Astrocyte (in vitro differentiated cells and primary cell): ENCODE results near the gene FGL2. TPM values are rescaled to one million over a fixed set of nuclear protein-coding genes. Genes with fewer than 3 reads are reported as not detected.
"Not testable (repeated sequence)": the region's sequence is repeated elsewhere in the genome, so short reads cannot be mapped to it uniquely, and the experiment has no call there.

Experiments
- DNase-seq: peaks from one replicate; pipeline ENCODE4 v3.0.0-alpha.2; 2010; ENCODE audit warnings: low read depth
- FAIRE-seq: peaks from 2 replicates; lab custom pipeline; 2011; peaks lifted over from hg19 to GRCh38; lab: Jason Lieb, UNC
- H2AFZ ChIP-seq: 2 replicates; pipeline ENCODE4 v1.6.0; 2012; ENCODE audit warnings: low read depth, low read length, inconsistent platforms
- H3K27ac ChIP-seq: 2 replicates; pipeline ENCODE4 v1.5.1; 2011; ENCODE audit warnings: low read depth, low read length, inconsistent platforms
- H3K27me3 ChIP-seq: 2 replicates; pipeline ENCODE4 v1.6.0; 2011; ENCODE audit warnings: low read length, inconsistent platforms; ENCODE audit not compliant: insufficient read depth
- H3K36me3 ChIP-seq: 2 replicates; pipeline ENCODE4 v1.5.1; 2011; ENCODE audit warnings: low read length, inconsistent platforms; ENCODE audit not compliant: insufficient read depth
- H3K4me1 ChIP-seq: 2 replicates; pipeline ENCODE4 v1.5.1; 2011; ENCODE audit warnings: low read length, inconsistent platforms; ENCODE audit not compliant: insufficient read depth
- H3K4me2 ChIP-seq: 2 replicates; pipeline ENCODE4 v1.6.0; 2012; ENCODE audit warnings: low read length, inconsistent platforms
- H3K4me3 ChIP-seq: 2 replicates; pipeline ENCODE4 v1.5.1; 2011; ENCODE audit warnings: low read depth, mild to moderate bottlenecking, low read length, inconsistent platforms; ENCODE audit not compliant: insufficient read depth
- H3K79me2 ChIP-seq: 2 replicates; pipeline ENCODE4 v1.6.0; 2012; ENCODE audit warnings: mild to moderate bottlenecking, low read length, inconsistent platforms; ENCODE audit not compliant: insufficient read depth
- H3K9ac ChIP-seq: 2 replicates; pipeline ENCODE4 v1.6.0; 2012; ENCODE audit warnings: mild to moderate bottlenecking, low read length, inconsistent platforms
- H3K9me3 ChIP-seq: 2 replicates; pipeline ENCODE4 v1.5.1; 2012; ENCODE audit warnings: low read depth, mild to moderate bottlenecking, low read length, inconsistent platforms; ENCODE audit not compliant: insufficient read depth
- H4K20me1 ChIP-seq: 2 replicates; pipeline ENCODE4 v1.6.0; 2012; ENCODE audit warnings: low read length, inconsistent platforms; ENCODE audit not compliant: insufficient read depth
- H3K27ac Mint-ChIP-seq: one replicate; pipeline ENCODE4 v1.8.0; 2021; ENCODE audit warnings: mild to moderate bottlenecking, mixed read lengths; ENCODE audit not compliant: unreplicated experiment
- H3K27me3 Mint-ChIP-seq: one replicate; pipeline ENCODE4 v1.8.0; 2021; ENCODE audit warnings: low read depth, mixed read lengths; ENCODE audit not compliant: unreplicated experiment
- H3K36me3 Mint-ChIP-seq: one replicate; pipeline ENCODE4 v1.8.0; 2021; ENCODE audit warnings: low read depth, mixed read lengths; ENCODE audit not compliant: unreplicated experiment
- H3K4me1 Mint-ChIP-seq: one replicate; pipeline ENCODE4 v1.8.0; 2021; ENCODE audit warnings: low read depth, mixed read lengths; ENCODE audit not compliant: unreplicated experiment
- H3K4me3 Mint-ChIP-seq: one replicate; pipeline ENCODE4 v1.8.0; 2021; ENCODE audit warnings: mild to moderate bottlenecking, moderate library complexity, mixed read lengths; ENCODE audit not compliant: unreplicated experiment
- H3K9me3 Mint-ChIP-seq: one replicate; pipeline ENCODE4 v1.8.0; 2021; ENCODE audit warnings: mild to moderate bottlenecking, mixed read lengths; ENCODE audit not compliant: unreplicated experiment
- total RNA-seq: library from RNA; stranded (reverse); gene quantifications from 2 replicates; pipeline ENCODE4 v1.2.1, GENCODE V29; 2021

Gene FGL2
- total RNA-seq, 1 donor from 2014 or later: not detected

DNA sequence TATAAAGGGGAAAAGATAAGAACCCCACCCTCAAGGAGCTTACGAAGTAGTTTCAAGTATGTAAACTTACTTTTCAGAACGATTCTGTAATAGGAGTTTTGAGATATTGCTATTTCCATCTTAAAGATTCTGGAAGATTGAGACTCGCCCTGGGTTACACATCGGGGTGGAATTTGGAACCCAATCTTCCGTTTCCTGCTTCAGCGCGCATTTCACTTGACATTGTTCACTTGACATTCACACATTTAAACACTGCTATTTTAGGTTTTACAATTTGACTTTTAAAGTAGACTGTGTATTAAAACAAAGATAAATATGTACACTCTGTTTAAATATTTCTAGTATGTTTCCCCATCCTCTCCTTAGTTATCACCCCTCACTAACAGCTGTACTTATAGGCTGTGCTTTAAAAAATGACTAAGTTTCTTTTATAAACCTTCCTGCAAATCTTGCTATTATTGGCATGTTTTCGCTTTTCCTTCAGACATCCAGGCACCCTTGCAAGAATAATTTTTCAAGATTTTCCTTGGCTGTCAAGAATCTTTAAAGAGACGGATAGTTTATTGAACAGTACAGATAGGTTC lies 22.2 kb downstream of the FGL2 start:
- H3K4me1 Mint-ChIP-seq, H3K9me3 ChIP-seq, DNase-seq, H3K79me2 ChIP-seq, H3K27me3 ChIP-seq, H3K4me3 Mint-ChIP-seq, H3K4me2 ChIP-seq, H3K4me1 ChIP-seq, FAIRE-seq, H4K20me1 ChIP-seq, H3K9ac ChIP-seq, H3K27me3 Mint-ChIP-seq, H3K27ac Mint-ChIP-seq, H3K27ac ChIP-seq, H2AFZ ChIP-seq, H3K4me3 ChIP-seq, H3K36me3 ChIP-seq, H3K36me3 Mint-ChIP-seq, H3K9me3 Mint-ChIP-seq: not testable (repeated sequence)

- not testable (repeated sequence) for H3K27ac Mint-ChIP-seq, H3K79me2 ChIP-seq, H3K9me3 ChIP-seq, H3K27ac ChIP-seq, DNase-seq, H3K4me3 Mint-ChIP-seq, H3K36me3 Mint-ChIP-seq, FAIRE-seq, H2AFZ ChIP-seq, H3K9ac ChIP-seq, H3K9me3 Mint-ChIP-seq, H3K27me3 ChIP-seq, H3K36me3 ChIP-seq, H3K4me1 ChIP-seq, H4K20me1 ChIP-seq, H3K4me3 ChIP-seq, H3K4me1 Mint-ChIP-seq, H3K4me2 ChIP-seq, H3K27me3 Mint-ChIP-seq
Observed at GRCh38 chr7:77175274-77175800, 24.3 kb downstream of the FGL2 start.

- not testable (repeated sequence) for H3K27me3 Mint-ChIP-seq
Observed at GRCh38 chr7:77174418-77174817, 25.2 kb downstream of the FGL2 start.

DNA sequence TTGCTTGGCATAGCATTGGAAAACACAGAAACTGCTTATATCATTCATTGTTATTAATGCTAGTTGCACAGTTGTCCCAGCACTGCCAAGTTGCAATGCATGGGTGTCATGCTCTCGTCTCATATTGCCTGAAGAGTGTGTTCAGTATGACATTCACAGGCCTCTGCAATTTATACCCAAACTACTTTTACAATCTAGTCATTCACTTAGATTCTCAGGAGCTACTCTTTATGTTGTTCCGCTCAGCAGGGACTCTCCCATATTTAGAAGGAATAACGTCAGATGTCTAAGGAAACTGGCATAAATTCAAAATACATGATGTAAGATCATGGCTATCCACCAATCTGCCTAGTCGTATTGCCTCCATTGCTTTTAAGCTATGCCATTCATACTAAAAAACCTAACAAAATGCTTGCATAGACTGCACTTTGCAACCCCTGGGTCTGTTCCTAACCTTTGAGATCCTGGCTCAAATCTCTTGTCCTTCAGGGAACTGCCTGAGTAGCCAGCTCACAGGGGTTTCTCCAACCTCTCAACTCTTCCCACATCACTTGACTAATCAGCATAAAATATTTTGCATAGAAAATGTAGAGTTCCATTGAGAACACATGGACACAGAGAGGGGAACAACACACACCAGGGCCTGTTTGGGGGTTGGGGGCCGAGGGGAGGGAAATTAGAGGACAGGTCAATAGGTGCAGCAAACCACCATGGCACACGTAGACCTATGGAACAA lies 27.0 kb downstream of the FGL2 start:
- not testable (repeated sequence) for H3K4me2 ChIP-seq, H3K4me1 Mint-ChIP-seq, H2AFZ ChIP-seq, H3K9me3 ChIP-seq, H3K27me3 ChIP-seq, DNase-seq, H3K36me3 ChIP-seq, H3K9ac ChIP-seq, FAIRE-seq, H3K27me3 Mint-ChIP-seq, H3K4me1 ChIP-seq, H4K20me1 ChIP-seq, H3K79me2 ChIP-seq, H3K4me3 ChIP-seq, H3K27ac Mint-ChIP-seq, H3K36me3 Mint-ChIP-seq, H3K4me3 Mint-ChIP-seq, H3K27ac ChIP-seq, H3K9me3 Mint-ChIP-seq

More at GRCh38 chr7:77174418-77174817, 25.2 kb downstream of the FGL2 start:
- not testable (repeated sequence) for H3K9me3 ChIP-seq, H3K4me2 ChIP-seq, H3K4me3 Mint-ChIP-seq, H3K36me3 Mint-ChIP-seq, H3K4me1 ChIP-seq, H3K4me1 Mint-ChIP-seq, DNase-seq, H4K20me1 ChIP-seq, H3K36me3 ChIP-seq, H3K9ac ChIP-seq, H3K79me2 ChIP-seq, H3K27ac ChIP-seq, H3K4me3 ChIP-seq, H3K27ac Mint-ChIP-seq, H3K9me3 Mint-ChIP-seq, H2AFZ ChIP-seq, H3K27me3 ChIP-seq, FAIRE-seq

- H3K4me1 ChIP-seq, H3K36me3 Mint-ChIP-seq, H3K27me3 Mint-ChIP-seq, H3K4me2 ChIP-seq, H3K79me2 ChIP-seq, H3K9ac ChIP-seq, H3K4me3 Mint-ChIP-seq, H3K27me3 ChIP-seq, H4K20me1 ChIP-seq, H3K4me1 Mint-ChIP-seq, H3K4me3 ChIP-seq, FAIRE-seq, H2AFZ ChIP-seq, H3K27ac ChIP-seq, DNase-seq, H3K27ac Mint-ChIP-seq, H3K36me3 ChIP-seq, H3K9me3 Mint-ChIP-seq, H3K9me3 ChIP-seq: not testable (repeated sequence)
Observed at GRCh38 chr7:77171073-77171472, 28.5 kb downstream of the FGL2 start.
